WTC11 (cell line): ENCODE results near the gene SMPX. TPM values are rescaled to one million over a fixed set of nuclear protein-coding genes. Genes with fewer than 3 reads are reported as not detected.

Experiments used
- ATAC-seq: fragments of 200-7000 bp; cut with Tn5 transposase; 2 replicates; pipeline ENCODE4 v1.10.0; 2021; ENCODE audit warnings: mild to moderate bottlenecking, moderate library complexity
- CTCF ChIA-PET: fragments of 300-600 bp; sonication (Branson Sonifier 250); formaldehyde crosslinking; loops from one replicate; lab custom pipeline; 2021; ENCODE audit warnings: antibody characterized with exemption; lab: Charles Lee
- POLR2A ChIA-PET: fragments of 350-600 bp; sonication (Branson Sonifier 250); formaldehyde crosslinking; loops from one replicate; lab custom pipeline; 2021; ENCODE audit warnings: antibody characterized with exemption; lab: Charles Lee
- DNase-seq: peaks from one replicate; pipeline ENCODE4 v3.0.0; 2021; ENCODE audit warnings: low spot score
- H3K27ac Mint-ChIP-seq: 2 replicates; pipeline ENCODE4 v1.8.0; 2021; ENCODE audit warnings: mixed read lengths
- H3K27me3 Mint-ChIP-seq: 2 replicates; pipeline ENCODE4 v1.8.0; 2021; ENCODE audit warnings: low read depth, mild to moderate bottlenecking, moderate library complexity, mixed read lengths
- H3K36me3 Mint-ChIP-seq: 2 replicates; pipeline ENCODE4 v1.8.0; 2021; ENCODE audit warnings: mixed read lengths
- H3K4me1 Mint-ChIP-seq: 2 replicates; pipeline ENCODE4 v1.8.0; 2022; ENCODE audit warnings: mixed read lengths
- H3K4me3 Mint-ChIP-seq: 2 replicates; pipeline ENCODE4 v1.8.0; 2021; ENCODE audit warnings: mild to moderate bottlenecking, moderate library complexity, mixed read lengths
- H3K9me3 Mint-ChIP-seq: 2 replicates; pipeline ENCODE4 v1.8.0; 2021; ENCODE audit warnings: mixed read lengths
- EMX1 ChIP-seq: fragments of 250-450 bp; sonication (Bioruptor Pico); IDR thresholded peaks from 2 replicates; pipeline ENCODE4 v1.8.0; 2021; ENCODE audit warnings: mild to moderate bottlenecking
- ETV6 ChIP-seq: sonication (generic); formaldehyde crosslinking; IDR thresholded peaks from 2 replicates; pipeline ENCODE4 v1.8.1; 2022; ENCODE audit warnings: mild to moderate bottlenecking, missing genetic modification reagents
- FOXJ3 ChIP-seq: sonication (generic); formaldehyde crosslinking; IDR thresholded peaks from 2 replicates; pipeline ENCODE4 v1.9.0; 2021; ENCODE audit warnings: missing genetic modification reagents, mild to moderate bottlenecking, borderline replicate concordance
- FOXK1 ChIP-seq: sonication (generic); formaldehyde crosslinking; IDR thresholded peaks from 2 replicates; pipeline ENCODE4 v1.8.0; 2022; ENCODE audit warnings: mild to moderate bottlenecking, moderate library complexity, missing genetic modification reagents
- GRHL2 ChIP-seq: fragments of 250-450 bp; sonication (Bioruptor Pico); IDR thresholded peaks from 2 replicates; pipeline ENCODE4 v1.8.0; 2022; ENCODE audit warnings: mild to moderate bottlenecking, moderate library complexity; ENCODE audit not compliant: insufficient replicate concordance, severe bottlenecking
- JAZF1 ChIP-seq: fragments of 250-450 bp; sonication (Bioruptor Pico); IDR thresholded peaks from 2 replicates; pipeline ENCODE4 v1.9.0; 2021; ENCODE audit warnings: moderate library complexity, mild to moderate bottlenecking, inconsistent platforms
- SOX15 ChIP-seq: fragments of 250-450 bp; sonication (Bioruptor Pico); IDR thresholded peaks from 2 replicates; pipeline ENCODE4 v1.9.0; 2021; ENCODE audit warnings: mild to moderate bottlenecking
- ZNF121 ChIP-seq: sonication (generic); formaldehyde crosslinking; IDR thresholded peaks from 2 replicates; pipeline ENCODE4 v1.8.0; 2023; ENCODE audit warnings: missing genetic modification reagents
- ZNF138 ChIP-seq: sonication (generic); formaldehyde crosslinking; conservative IDR thresholded peaks from 2 replicates; pipeline ENCODE4 v1.8.1; 2022; ENCODE audit warnings: mild to moderate bottlenecking, moderate library complexity, missing genetic modification reagents
- ZNF219 ChIP-seq: sonication (generic); formaldehyde crosslinking; IDR thresholded peaks from 2 replicates; pipeline ENCODE4 v1.8.0; 2023; ENCODE audit warnings: missing genetic modification reagents, mild to moderate bottlenecking, borderline replicate concordance
- ZNF263 ChIP-seq: sonication (generic); formaldehyde crosslinking; IDR thresholded peaks from 2 replicates; pipeline ENCODE4 v1.8.1; 2022; ENCODE audit warnings: low read depth, mild to moderate bottlenecking, moderate library complexity, missing genetic modification reagents
- ZNF317 ChIP-seq: sonication (generic); formaldehyde crosslinking; IDR thresholded peaks from 2 replicates; pipeline ENCODE4 v1.8.1; 2023; ENCODE audit warnings: low read depth, mild to moderate bottlenecking, moderate library complexity, missing genetic modification reagents, borderline replicate concordance
- total RNA-seq: library from RNA; stranded (reverse); gene quantifications from 3 replicates; pipeline ENCODE4 v1.2.3, GENCODE V29; 2021
- TF ChIP-seq, protein P1 (sequence below): sonication (generic); formaldehyde crosslinking; IDR thresholded peaks from 2 replicates; pipeline ENCODE4 v1.8.0; 2022; ENCODE audit warnings: mild to moderate bottlenecking, missing genetic modification reagents
- TF ChIP-seq, protein P2 (sequence below): sonication (generic); formaldehyde crosslinking; IDR thresholded peaks from 2 replicates; pipeline ENCODE4 v1.8.0; 2022; ENCODE audit warnings: mild to moderate bottlenecking, missing genetic modification reagents
- TF ChIP-seq, protein P3 (sequence below): sonication (generic); formaldehyde crosslinking; IDR thresholded peaks from 2 replicates; pipeline ENCODE4 v1.8.0; 2022; ENCODE audit warnings: mild to moderate bottlenecking, missing genetic modification reagents
- TF ChIP-seq, protein P4 (sequence below): fragments of 250-450 bp; sonication (Bioruptor Pico); IDR thresholded peaks from 2 replicates; pipeline ENCODE4 v1.9.0; 2021; ENCODE audit warnings: mild to moderate bottlenecking
- TF ChIP-seq, protein P5 (sequence below): sonication (generic); formaldehyde crosslinking; IDR thresholded peaks from 2 replicates; pipeline ENCODE4 v1.8.1; 2023; ENCODE audit warnings: mild to moderate bottlenecking, missing genetic modification reagents, moderate library complexity
- TF ChIP-seq, protein P6 (sequence below): fragments of 250-450 bp; sonication (Bioruptor Pico); IDR thresholded peaks from 2 replicates; pipeline ENCODE4 v2.1.2; 2022; ENCODE audit warnings: mild to moderate bottlenecking, moderate library complexity

The SMPX gene
- total RNA-seq, 1 experiment from 2014 or later = not detected

DNA sequence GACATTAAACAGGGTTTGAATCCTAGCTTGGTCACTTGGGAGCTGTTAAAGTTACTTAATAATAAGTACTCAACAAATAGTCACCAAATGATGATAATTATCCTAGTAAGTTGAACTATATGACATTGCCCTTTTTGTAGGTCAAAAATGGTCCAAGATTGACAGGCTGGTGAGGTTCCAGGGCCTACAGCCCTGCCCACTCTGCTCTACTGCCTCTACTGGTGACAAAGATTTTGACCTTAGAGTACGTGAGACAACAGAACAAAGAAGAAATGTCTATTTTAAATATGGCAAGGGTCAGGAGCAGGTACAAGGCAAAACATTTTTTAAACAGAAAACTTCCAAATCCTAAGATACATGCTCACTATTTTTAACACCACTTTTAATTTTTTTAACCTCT lies 572 bp upstream of the SMPX start:
- Mint-ChIP-seq H3K36me3 (no peaks in the 10 kb centered on the region), H3K9me3 (no peaks in the 10 kb centered on the region), H3K4me3 (no peak overlapping the region), H3K27ac (no peak overlapping the region), H3K27me3 (no peaks in the 10 kb centered on the region), H3K4me1 (peaks cover 14% of the 10 kb centered on the region; the same call in 1 of the 2 replicates)
- no peak for DNase-seq
- no peak for ATAC-seq
- POLR2A ChIA-PET = no interaction called here
- TF ChIP-seq FOXJ3 (CRISPR knock-in tag) = no peak
- TF ChIP-seq, protein P1, sequence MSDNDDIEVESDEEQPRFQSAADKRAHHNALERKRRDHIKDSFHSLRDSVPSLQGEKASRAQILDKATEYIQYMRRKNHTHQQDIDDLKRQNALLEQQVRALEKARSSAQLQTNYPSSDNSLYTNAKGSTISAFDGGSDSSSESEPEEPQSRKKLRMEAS (CRISPR knock-in tag) = no peak
- TF ChIP-seq EMX1 (CRISPR knock-in tag) = no peak
- TF ChIP-seq, protein P2, sequence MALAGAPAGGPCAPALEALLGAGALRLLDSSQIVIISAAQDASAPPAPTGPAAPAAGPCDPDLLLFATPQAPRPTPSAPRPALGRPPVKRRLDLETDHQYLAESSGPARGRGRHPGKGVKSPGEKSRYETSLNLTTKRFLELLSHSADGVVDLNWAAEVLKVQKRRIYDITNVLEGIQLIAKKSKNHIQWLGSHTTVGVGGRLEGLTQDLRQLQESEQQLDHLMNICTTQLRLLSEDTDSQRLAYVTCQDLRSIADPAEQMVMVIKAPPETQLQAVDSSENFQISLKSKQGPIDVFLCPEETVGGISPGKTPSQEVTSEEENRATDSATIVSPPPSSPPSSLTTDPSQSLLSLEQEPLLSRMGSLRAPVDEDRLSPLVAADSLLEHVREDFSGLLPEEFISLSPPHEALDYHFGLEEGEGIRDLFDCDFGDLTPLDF (CRISPR knock-in tag) = no peak
- TF ChIP-seq FOXK1 (CRISPR knock-in tag) = no peak
- TF ChIP-seq JAZF1 (CRISPR knock-in tag) = no peak
- no peak for TF ChIP-seq ZNF263 (CRISPR knock-in tag)
- TF ChIP-seq ZNF219 (CRISPR knock-in tag) = no peak
- no peak for TF ChIP-seq ZNF317
- TF ChIP-seq, protein P3, sequence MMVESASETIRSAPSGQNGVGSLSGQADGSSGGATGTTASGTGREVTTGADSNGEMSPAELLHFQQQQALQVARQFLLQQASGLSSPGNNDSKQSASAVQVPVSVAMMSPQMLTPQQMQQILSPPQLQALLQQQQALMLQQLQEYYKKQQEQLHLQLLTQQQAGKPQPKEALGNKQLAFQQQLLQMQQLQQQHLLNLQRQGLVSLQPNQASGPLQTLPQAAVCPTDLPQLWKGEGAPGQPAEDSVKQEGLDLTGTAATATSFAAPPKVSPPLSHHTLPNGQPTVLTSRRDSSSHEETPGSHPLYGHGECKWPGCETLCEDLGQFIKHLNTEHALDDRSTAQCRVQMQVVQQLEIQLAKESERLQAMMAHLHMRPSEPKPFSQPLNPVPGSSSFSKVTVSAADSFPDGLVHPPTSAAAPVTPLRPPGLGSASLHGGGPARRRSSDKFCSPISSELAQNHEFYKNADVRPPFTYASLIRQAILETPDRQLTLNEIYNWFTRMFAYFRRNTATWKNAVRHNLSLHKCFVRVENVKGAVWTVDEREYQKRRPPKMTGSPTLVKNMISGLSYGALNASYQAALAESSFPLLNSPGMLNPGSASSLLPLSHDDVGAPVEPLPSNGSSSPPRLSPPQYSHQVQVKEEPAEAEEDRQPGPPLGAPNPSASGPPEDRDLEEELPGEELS (CRISPR knock-in tag) = no peak
- no peak for TF ChIP-seq SOX15
- no peak for TF ChIP-seq ZNF138
- TF ChIP-seq ZNF121 = no peak
- no peak for TF ChIP-seq ETV6 (CRISPR knock-in tag)
- TF ChIP-seq, protein P4, sequence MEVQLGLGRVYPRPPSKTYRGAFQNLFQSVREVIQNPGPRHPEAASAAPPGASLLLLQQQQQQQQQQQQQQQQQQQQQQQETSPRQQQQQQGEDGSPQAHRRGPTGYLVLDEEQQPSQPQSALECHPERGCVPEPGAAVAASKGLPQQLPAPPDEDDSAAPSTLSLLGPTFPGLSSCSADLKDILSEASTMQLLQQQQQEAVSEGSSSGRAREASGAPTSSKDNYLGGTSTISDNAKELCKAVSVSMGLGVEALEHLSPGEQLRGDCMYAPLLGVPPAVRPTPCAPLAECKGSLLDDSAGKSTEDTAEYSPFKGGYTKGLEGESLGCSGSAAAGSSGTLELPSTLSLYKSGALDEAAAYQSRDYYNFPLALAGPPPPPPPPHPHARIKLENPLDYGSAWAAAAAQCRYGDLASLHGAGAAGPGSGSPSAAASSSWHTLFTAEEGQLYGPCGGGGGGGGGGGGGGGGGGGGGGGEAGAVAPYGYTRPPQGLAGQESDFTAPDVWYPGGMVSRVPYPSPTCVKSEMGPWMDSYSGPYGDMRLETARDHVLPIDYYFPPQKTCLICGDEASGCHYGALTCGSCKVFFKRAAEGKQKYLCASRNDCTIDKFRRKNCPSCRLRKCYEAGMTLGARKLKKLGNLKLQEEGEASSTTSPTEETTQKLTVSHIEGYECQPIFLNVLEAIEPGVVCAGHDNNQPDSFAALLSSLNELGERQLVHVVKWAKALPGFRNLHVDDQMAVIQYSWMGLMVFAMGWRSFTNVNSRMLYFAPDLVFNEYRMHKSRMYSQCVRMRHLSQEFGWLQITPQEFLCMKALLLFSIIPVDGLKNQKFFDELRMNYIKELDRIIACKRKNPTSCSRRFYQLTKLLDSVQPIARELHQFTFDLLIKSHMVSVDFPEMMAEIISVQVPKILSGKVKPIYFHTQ = no peak
- CTCF ChIA-PET = interaction anchor here (0.9 kb wide), 1 partner anchor 12 kb away, joined by 4 read pairs; no protein-coding TSS in a partner anchor

DNA sequence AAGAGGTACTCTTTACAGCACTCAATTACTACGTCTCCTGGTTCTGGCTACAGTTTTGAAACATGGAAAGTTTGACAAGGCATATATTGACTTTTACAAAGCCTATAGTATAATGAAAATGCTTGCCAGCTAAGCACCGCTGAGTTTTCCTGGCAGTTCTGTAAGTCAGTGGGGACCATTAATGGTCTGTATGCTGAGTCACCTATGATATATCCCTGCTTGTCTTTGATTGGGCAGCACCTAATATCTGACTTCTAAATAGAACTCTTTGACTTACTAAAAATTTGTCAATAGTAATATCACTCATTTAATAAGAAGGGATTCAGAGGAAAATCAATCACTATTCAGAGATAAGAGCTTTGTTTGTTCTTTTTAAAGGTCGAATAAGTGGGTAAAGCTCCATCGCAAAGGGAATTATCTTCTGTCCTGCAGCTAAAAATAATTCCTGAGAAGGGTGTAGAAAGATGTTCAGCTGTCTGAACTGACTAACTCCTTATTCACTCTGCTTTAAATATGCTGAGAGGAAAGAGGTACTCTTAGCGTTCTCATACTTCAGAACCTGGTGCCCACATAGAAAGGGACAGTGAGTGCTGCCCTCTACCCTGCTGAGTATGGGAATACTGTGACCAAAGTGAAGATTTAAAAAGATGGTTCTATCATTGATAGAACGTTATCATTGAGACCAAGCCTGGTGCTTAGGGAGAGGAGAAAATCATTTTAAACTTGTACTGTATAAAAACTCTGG lies 959 bp downstream of the SMPX start:
- Mint-ChIP-seq H3K36me3 (no peaks in the 10 kb centered on the region), H3K27me3 (no peaks in the 10 kb centered on the region), H3K4me1 (peaks cover 14% of the 10 kb centered on the region; the same call in 1 of the 2 replicates), H3K9me3 (no peaks in the 10 kb centered on the region), H3K27ac (no peak overlapping the region), H3K4me3 (no peak overlapping the region)
- ChIA-PET POLR2A (no interaction called here), CTCF (interaction anchor here (1.0 kb wide), 1 partner anchor 1227 kb away, joined by 3 read pairs; no protein-coding TSS in a partner anchor)
- no peak for DNase-seq
- TF ChIP-seq, protein P5, sequence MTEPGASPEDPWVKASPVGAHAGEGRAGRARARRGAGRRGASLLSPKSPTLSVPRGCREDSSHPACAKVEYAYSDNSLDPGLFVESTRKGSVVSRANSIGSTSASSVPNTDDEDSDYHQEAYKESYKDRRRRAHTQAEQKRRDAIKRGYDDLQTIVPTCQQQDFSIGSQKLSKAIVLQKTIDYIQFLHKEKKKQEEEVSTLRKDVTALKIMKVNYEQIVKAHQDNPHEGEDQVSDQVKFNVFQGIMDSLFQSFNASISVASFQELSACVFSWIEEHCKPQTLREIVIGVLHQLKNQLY (CRISPR knock-in tag) = no peak
- TF ChIP-seq, protein P6, sequence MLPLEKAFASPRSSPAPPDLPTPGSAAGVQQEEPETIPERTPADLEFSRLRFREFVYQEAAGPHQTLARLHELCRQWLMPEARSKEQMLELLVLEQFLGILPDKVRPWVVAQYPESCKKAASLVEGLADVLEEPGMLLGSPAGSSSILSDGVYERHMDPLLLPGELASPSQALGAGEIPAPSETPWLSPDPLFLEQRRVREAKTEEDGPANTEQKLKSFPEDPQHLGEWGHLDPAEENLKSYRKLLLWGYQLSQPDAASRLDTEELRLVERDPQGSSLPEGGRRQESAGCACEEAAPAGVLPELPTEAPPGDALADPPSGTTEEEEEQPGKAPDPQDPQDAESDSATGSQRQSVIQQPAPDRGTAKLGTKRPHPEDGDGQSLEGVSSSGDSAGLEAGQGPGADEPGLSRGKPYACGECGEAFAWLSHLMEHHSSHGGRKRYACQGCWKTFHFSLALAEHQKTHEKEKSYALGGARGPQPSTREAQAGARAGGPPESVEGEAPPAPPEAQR (CRISPR knock-in tag) = no peak
- TF ChIP-seq GRHL2 (CRISPR knock-in tag) = no peak
- TF ChIP-seq SOX15 = no peak
- no peak for ATAC-seq
